Left colon (tissue), 2 donors: ENCODE measurements around the gene S1PR2. TPM values are rescaled to one million over a fixed set of nuclear protein-coding genes. Genes with fewer than 3 reads are reported as not detected.
A peak's percentile ranks its signal among the peaks of the same experiment; 100 is the strongest.

ENCODE experiments used
- ATAC-seq: fragments of 200-7000 bp; cut with Tn5 transposase; one replicate; pipeline ENCODE4 v1.9.1; 2020; ENCODE audit warnings: mild to moderate bottlenecking, moderate library complexity
- DNase-seq, 2 donors: peaks; one replicate each; pipeline ENCODE4 v3.0.0-alpha.2; 2020
- intact Hi-C, 2 donors: fragments of 100-400 bp; cut with DNase I in 1 of 2; cut with micrococcal nuclease in 1 of 2; formaldehyde crosslinking; loops; one replicate each; pipeline versions ENCODE4 v1.11.2 to v1.14.0; 2022; cut with DNase I, micrococcal nuclease
- long read RNA-seq: library from polyadenylated mRNA; unstranded; transcript quantifications from one replicate; pipeline ENCODE4 v2.0.0, GENCODE V29; 2021
- total RNA-seq, 2 donors: library from RNA; stranded (reverse); fragmentation: NEBNext Ultra II Directional; extraction: Animal tissue kit (Norgen Biotek cat#: 25700); gene quantifications; one replicate each; pipeline ENCODE4 v1.2.1, GENCODE V29; 2021
- donor health status: DM: no; HTN: no; CAD: no.
- donor health status: DM: yes; HTN: yes; CAD: no.

The S1PR2 gene, protein sequence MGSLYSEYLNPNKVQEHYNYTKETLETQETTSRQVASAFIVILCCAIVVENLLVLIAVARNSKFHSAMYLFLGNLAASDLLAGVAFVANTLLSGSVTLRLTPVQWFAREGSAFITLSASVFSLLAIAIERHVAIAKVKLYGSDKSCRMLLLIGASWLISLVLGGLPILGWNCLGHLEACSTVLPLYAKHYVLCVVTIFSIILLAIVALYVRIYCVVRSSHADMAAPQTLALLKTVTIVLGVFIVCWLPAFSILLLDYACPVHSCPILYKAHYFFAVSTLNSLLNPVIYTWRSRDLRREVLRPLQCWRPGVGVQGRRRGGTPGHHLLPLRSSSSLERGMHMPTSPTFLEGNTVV
- 1 to 10 TPM; 2.3 to 5.2 TPM for total RNA-seq
- long read RNA-seq, result 0 reads

DNA sequence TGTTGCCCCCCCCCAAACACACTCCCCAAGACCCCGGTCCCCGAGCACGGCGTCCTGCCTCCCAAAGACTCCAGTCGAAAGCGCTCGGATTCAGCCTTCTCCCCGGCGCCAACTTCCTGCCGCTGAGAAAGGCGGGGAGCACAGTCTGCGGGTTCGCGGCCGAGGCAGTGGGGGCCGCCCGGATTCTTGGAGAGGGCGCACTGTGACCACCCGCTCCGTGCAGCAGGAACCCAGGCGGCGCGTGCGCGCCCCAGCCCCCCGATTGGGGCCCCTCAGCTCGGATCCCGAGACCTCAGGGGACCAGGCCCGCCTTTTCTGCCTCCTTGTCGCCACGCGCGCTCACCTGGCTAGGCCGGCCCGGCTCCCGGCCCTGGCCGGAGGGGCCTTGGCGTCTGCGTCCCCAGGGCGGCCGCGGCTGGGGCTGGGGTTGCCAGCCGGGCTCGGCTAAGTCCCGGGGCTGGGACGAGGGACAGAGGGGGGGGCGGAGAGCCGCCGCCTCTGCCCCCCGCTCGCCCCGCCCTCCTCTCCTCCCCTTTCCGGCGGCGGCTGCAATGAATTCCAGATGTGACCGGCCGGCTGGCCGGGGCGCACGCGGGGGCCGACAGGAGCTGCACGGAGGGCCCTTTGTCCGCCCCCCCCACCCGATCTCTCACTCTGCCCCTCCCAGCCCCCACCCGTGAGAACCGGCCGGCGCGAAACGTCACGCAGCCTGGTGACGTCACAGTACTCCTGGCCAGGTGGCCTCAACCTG is at the start of gene S1PR2:
Gene S1PR2, minus strand, starts transcription at position 471 of the 751 bp plus-strand sequence. CDS start 6,426 bp downstream, outside the sequence.
- peak; percentile 88 for ATAC-seq
- peak; percentile 70 to 82 for DNase-seq
- intact Hi-C loops, result no loop called here

DNA sequence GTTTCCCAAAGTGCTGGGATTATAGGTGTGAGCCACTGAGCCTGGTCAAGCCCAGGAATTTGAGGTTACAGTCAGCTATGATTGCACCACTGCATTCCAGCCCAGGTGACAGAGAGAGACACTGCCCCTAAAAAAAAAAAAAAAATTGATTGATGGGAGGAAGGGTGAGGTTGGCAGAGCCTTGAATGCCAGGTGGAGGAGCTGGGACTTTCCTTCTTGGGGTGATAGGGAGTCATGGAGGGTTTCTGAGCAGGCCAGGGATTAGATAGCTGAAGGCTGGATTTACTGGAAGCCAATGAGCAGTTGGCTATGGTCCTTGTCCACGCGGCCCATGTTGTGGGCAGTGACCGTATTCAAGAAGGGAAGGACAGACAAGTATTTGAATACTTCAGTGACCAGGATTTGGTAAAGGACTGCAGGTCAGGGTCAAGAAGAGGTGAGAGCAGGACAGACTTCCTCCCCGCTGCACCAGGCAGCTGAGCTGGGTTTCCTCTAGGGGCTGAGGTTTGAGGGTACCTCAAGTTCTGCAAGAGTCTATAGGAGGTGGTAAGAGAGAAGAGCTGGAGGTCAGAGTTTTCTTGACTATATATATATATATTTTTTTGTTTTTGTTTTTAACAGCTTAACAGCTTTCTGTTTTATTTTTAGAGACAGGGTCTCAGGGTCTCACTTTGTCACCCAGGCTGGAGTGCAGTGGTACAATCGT is 48.8 kb upstream of the S1PR2 start:
- no peak for ATAC-seq
- no peak for DNase-seq
- intact Hi-C loops, result loop anchor here in 1 of 2 donors (10.0 kb wide), 1 partner anchor 425 kb away; the partner anchor contains the start of gene QTRT1

DNA sequence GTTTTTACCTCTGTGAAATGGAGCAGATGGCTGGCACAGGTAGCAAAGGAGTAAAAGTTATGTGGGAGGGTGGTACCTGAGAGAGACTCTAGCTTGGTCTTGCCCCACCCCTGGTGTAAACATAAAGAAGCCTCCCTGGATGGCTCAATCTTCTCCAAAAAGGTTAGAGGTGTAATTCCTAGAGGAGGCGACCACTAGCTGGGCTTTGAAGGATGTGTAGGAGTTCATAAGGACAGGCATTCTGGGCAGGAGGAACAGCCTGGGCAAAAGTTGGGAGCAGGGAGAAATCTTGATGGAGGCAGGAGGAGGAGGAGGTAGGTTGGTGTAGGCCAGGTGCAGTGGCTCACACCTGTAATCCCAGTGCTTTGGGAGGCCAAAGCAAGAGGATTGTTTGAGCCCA is 47.8 kb upstream of the S1PR2 start:
- intact Hi-C loops, result no loop called here
- DNase-seq, result no peak
- ATAC-seq, result no peak

DNA sequence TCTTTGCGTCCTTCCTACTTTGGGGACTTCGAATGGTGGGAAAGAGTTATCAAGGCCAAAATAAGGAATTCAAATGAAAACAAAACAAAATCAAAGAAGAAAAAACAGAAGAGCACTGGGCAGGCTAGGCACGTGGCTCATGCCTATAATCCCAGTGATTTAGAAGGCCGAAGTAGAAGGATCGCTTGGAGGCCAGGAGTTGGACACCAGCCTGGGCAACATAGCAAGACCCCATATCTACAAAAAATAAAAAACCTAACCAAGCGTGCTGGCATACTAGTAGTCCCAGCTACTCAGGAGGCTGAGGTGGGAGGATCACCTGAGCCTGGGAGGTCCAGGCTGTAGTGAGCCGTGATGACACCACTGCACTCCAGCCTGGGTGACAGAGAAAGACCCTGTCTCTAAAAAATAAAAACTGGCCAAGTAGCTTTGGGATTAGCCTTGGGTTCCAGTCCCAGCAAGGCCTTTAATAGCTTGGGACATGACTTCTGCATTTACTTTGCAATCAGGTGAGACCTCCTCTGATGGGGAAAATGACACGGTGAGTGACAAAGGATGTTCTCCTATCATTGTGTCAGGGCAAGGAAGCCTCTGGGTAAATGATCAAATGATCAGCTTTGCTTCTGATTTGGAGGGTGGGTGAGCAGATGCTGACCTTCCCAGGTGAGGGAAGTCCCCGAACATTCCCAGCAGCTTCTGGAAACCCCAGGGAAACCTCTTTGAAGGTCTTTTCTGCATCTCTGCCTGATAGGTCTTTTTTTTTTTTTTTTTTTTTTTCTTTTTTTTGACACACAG is 46.9 kb upstream of the S1PR2 start:
- DNase-seq (no peak), ATAC-seq (no peak)
- intact Hi-C loops, result no loop called here

DNA sequence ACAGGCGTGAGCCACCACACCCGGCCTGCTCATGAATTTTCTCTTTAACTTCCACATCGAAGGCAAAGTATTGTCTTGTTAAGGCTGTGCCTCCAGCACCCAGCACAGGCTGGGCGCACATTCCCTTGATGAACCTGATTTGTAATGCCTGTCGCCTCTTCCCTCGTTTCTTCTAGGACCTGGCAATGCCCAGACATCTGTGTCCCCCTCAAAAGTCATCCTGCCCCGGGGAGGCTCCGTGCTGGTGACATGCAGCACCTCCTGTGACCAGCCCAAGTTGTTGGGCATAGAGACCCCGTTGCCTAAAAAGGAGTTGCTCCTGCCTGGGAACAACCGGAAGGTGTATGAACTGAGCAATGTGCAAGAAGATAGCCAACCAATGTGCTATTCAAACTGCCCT is 43.5 kb upstream of the S1PR2 start:
- intact Hi-C loops, result no loop called here
- no peak for DNase-seq
- no peak for ATAC-seq

DNA sequence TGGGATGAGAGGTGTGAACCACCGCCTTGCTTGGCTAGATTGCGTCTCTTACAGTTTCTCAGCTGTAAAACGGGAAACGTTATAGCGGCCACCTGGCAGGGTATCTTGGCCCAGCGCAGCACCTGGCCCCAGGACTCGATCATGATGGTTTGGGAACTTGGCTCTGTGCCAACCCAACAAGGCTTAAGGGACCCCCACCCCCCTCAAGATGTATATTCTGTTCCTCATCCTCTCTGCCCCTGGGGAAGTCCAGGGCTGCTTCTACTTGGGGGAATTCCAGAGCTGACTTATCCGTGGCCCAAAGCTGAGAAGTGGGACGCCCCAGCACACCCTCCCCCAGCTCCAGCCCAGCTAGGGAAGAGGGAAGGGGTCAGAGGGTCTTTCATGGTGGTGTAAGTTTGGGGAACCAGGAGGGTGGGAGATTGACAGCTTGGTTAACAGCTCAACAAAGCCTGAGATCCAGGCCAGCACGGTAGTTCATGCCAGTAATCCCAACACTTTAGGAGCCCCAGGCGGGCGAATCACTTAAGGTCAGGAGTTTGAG is 40.5 kb upstream of the S1PR2 start:
- ATAC-seq, result no peak
- DNase-seq, result peak in 1 of 2 donors; percentile 52

DNA sequence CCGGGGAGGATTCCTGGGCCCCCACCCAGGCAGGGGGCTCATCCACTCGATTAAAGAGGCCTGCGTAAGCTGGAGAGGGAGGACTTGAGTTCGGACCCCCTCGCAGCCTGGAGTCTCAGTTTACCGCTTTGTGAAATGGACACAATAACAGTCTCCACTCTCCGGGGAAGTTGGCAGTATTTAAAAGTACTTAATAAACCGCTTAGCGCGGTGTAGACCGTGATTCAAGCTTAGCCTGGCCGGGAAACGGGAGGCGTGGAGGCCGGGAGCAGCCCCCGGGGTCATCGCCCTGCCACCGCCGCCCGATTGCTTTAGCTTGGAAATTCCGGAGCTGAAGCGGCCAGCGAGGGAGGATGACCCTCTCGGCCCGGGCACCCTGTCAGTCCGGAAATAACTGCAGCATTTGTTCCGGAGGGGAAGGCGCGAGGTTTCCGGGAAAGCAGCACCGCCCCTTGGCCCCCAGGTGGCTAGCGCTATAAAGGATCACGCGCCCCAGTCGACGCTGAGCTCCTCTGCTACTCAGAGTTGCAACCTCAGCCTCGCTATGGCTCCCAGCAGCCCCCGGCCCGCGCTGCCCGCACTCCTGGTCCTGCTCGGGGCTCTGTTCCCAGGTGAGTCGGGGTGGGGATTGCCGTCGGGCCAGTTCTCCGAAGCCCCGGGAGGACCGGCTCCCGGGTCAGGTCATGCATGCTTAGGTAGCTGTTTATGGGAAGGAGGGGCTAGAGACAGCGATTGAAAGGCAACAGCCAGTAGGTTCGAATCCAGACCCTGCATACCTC is 39.7 kb upstream of the S1PR2 start, which contains the start of gene ICAM1:
Gene ICAM1, plus strand, starts transcription at position 505 of the 779 bp plus-strand sequence. Its CDS starts 40 bp downstream, at position 545.
- intact Hi-C loops, result no loop called here
- peak; percentile 83 for DNase-seq
- ATAC-seq, result peak; percentile 66

More for the DNA sequence above, 40.5 kb upstream of the S1PR2 start:
- intact Hi-C loops, result no loop called here

DNA sequence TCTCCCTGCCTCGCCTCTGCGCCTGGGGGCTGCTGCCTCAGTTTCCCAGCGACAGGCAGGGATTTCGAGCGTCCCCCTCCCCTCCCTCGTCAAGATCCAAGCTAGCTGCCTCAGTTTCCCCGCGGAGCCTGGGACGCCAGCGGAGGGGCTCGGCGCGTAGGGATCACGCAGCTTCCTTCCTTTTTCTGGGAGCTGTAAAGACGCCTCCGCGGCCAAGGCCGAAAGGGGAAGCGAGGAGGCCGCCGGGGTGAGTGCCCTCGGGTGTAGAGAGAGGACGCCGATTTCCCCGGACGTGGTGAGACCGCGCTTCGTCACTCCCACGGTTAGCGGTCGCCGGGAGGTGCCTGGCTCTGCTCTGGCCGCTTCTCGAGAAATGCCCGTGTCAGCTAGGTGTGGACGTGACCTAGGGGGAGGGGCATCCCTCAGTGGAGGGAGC is 39.1 kb upstream of the S1PR2 start:
- intact Hi-C loops, result no loop called here
- peak; percentile 59 for ATAC-seq

DNA sequence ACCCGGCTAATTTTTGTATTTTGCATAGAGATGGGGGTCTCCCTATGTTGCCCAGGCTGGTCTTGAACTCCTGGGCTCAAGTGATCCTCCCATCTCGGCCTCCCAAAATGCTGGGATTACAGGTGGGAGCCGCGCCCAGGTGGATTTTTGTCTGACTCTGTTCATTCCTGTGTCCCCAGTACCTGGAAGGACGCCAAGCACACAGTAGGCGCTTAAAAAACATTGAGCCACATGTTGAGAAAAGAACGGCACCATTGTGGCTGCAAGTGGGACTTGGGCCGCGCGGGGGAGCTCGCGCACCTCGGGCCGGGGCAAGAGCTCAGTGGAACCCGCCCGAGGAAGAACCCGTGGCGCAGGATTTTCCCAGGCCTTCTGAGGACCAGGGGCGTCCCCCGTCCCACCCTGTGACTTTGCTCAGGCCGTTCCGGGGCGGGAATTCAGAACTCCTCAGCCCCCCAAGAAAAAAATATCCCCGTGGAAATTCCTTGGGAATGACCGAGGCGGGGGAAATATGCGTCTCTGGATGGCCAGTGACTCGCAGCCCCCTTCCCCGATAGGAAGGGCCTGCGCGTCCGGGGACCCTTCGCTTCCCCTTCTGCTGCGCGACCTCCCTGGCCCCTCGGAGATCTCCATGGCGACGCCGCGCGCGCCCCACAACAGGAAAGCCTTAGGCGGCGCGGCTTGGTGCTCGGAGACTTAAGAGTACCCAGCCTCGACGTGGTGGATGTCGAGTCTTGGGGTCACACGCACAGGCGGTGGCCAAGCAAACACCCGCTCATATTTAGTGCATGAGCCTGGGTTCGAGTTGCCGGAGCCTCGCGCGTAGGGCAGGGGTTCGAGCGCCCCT is 38.4 kb upstream of the S1PR2 start:
- peak; percentile 77 to 90 for DNase-seq
- peak; percentile 84 for ATAC-seq
- intact Hi-C loops, result loop anchor here (2.0 to 5.0 kb wide), 2 partner anchors 118 to 119 kb away; no protein-coding TSS in a partner anchor

More for the DNA sequence above, 39.1 kb upstream of the S1PR2 start:
- DNase-seq, result peak; percentile 77 to 81

DNA sequence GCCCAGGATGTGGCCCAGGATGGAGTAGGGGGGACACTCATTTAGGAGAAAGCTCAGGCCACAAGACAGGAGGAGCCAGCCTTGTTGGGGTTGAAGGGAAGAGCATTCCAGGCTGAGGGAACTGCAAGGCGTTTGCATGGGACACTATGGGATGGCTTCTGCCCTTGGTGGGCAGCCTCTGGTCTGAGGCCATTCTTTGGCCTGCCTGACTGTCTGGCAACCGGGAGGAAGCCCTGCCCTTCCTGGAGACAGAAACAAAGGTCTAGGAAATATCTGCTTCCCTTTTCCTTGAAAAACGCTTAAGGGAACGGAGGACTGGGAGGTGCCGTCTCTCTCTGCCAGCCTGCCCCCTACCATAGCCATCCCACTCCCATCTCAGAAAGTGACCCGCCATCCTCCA is 36.9 kb upstream of the S1PR2 start:
- DNase-seq (no peak), ATAC-seq (no peak)
- intact Hi-C loops, result loop anchor here (2.0 to 5.0 kb wide), 2 partner anchors 119 to 121 kb away; no protein-coding TSS in a partner anchor

DNA sequence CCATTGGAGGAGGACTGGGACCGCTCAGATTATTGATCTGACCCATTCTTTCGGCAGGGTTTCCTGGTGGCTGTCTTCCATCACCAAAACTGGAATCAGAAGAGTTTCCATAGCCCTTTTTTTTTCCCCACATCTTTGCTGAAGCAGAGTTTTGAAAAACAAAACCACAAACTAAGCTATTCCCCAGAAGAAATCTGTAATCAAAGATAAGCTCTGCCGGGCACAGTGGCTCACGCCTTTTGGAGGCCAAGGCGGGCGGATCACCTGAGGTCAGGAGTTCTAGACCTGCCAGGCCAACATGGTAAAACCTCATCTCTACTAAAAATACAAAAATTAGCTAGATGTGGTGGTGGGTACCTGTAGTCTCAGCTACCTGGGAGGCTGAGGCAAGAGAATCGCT is 35.6 kb upstream of the S1PR2 start:
- DNase-seq (no peak), ATAC-seq (no peak)
- intact Hi-C loops, result loop anchor here in 1 of 2 donors (5.0 kb wide), 1 partner anchor 121 kb away; no protein-coding TSS in a partner anchor

DNA sequence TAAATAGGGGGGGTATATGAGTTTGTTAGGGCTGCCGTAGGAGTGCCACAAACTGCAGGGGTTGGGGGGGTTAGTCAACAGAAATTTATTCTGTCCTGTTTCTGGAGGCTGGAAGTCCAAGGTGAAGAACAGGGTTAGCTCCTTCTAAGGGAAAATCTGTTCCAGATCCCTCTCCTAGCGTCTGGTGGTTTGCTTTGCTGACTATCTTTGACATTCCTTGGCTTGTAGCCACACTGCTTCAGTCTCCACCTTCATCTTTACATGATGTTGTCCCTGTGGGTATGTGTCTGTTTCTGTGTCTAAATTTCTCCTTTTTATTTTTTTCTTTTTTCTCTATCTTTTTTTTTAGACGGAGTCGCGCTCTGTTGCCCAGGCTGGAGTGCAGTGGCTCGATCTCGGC is 31.6 kb upstream of the S1PR2 start:
- DNase-seq, result no peak
- intact Hi-C loops, result no loop called here
- no peak for ATAC-seq

DNA sequence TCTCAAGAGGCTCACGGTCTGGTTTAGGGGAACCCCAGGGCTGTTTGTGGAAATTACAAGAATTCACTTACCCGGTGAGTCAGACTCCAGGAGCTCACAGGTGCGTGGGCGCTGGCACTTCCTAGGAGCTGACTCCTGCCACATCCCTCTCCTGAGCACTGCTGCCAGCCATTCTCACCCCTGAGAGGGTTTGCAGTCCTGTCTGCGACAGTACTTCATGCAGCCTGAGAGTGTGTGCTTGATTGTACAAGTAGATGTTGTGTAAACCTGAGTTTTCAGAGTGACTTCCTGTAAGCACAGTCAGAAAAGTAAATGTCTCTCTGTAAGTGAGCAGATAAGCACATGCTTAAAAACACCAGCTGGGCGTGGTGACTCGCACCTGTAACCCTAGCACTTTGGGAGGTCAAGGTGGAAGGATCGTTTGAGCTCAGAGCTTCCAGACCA is 29.0 kb upstream of the S1PR2 start:
- DNase-seq (no peak), ATAC-seq (peak; percentile 55)
- intact Hi-C loops, result no loop called here

DNA sequence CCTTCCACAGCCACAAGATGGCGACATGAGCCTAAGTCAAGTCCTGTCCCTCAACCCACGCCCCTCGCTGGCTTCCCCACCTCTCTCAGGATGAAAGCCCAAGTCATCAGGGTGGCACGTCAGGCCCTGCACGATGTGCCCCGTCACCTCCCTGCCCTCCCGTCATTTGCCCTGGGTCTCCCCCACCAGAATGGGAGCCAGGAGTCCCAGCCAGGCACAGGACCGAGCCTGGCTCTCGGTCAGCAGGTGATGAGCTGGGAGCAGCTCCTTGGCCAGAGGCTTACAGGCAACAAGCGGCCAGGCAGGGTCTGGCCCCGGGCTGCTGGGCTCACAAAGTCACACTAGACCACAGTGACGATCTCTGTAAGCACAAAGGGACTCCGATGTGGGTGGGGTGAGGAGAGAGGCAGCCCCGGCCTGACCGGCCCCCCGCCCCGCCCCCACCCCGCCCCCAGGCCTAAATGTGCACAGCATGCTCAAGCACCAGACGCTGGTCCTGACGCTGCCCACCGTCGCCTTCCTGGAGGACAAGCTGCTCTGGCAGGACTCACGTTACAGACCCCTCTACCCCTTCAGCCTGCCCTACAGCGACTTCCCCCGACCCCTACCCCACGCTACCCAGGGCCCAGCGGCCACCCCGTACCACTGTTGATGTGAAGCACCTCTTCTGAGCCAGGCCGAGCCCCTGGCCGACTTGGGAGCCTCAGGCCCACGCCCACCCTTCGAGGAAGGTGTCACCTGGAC is 28.2 kb upstream of the S1PR2 start:
- intact Hi-C loops, result no loop called here
- peak; percentile 55 for ATAC-seq

DNA sequence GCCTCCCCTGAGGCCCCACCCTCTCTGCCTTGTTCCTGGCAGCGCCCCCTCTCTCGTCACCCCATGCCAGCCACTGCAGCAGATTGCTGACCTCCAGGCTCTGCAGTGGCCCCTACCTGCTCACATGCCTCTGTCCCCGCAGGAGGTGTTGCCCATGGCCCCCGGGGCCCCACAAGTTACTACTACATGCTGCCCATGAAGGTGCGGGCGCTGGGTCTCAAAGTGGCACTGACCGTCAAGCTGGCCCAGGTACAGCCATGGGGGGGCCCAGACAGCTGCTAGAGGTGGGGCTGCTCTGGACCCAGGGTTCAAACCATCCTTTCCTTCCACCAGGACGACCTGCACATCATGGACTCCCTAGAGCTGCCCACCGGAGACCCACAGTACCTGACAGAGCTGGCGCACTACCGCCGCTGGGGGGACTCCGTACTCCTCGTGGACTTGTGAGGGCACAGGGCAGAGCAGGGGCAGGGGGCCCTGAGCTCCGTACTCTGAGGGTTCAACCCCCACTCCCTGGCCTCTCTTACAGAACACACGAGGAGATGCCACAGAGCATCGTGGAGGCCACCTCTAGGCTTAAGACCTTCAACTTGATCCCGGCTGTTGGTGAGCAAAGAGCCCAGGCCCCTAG is 27.1 kb upstream of the S1PR2 start:
- intact Hi-C loops, result no loop called here
- DNase-seq, result no peak
- no peak for ATAC-seq

More for the DNA sequence above, 28.2 kb upstream of the S1PR2 start:
- DNase-seq, result peak; percentile 85 to 93
